OCI-LY1 (cell line): ENCODE data around the gene VPS37C.

ENCODE experiments used
- H2AFZ ChIP-seq: fragments of 200-600 bp; sonication (generic), shearing (Covaris generic); 2 replicates; pipeline ENCODE4 v1.6.0; 2014; ENCODE audit warnings: antibody characterized with exemption, mild to moderate bottlenecking, low read length
- H3F3A ChIP-seq: fragments of 200-600 bp; sonication (generic), shearing (Covaris generic); 2 replicates; pipeline ENCODE4 v1.6.0; 2014; ENCODE audit warnings: mild to moderate bottlenecking, antibody characterized with exemption, low read length, moderate library complexity; ENCODE audit not compliant: insufficient read depth
- H3K27ac ChIP-seq: fragments of 200-600 bp; sonication (generic); 2 replicates; pipeline ENCODE4 v1.5.1; 2014; ENCODE audit warnings: low read length, mixed run types, mild to moderate bottlenecking, low read depth; ENCODE audit not compliant: poor library complexity, severe bottlenecking
- H3K27me3 ChIP-seq: fragments of 200-600 bp; sonication (generic); 2 replicates; pipeline ENCODE4 v1.6.0; 2014; ENCODE audit warnings: antibody characterized with exemption, mild to moderate bottlenecking, low read length, moderate library complexity; ENCODE audit not compliant: insufficient read depth
- H3K36me3 ChIP-seq: fragments of 200-600 bp; sonication (generic); 2 replicates; pipeline ENCODE4 v1.6.1; 2014; ENCODE audit warnings: mild to moderate bottlenecking, antibody characterized with exemption, low read length, moderate library complexity, mixed read lengths; ENCODE audit not compliant: insufficient read depth
- H3K4me1 ChIP-seq: fragments of 200-600 bp; sonication (generic); 2 replicates; pipeline ENCODE4 v1.5.1; 2014; ENCODE audit warnings: mild to moderate bottlenecking, low read length, moderate library complexity; ENCODE audit not compliant: insufficient read depth, severe bottlenecking
- H3K4me2 ChIP-seq: fragments of 200-600 bp; sonication (generic), shearing (Covaris generic); 2 replicates; pipeline ENCODE4 v1.6.1; 2014; ENCODE audit warnings: low read length
- H3K4me3 ChIP-seq: fragments of 200-600 bp; sonication (generic); 2 replicates; pipeline ENCODE4 v1.5.1; 2014; ENCODE audit warnings: low read length, low read depth, mild to moderate bottlenecking, mixed read lengths; ENCODE audit not compliant: poor library complexity, severe bottlenecking
- H3K79me2 ChIP-seq: fragments of 200-600 bp; shearing (Covaris generic); 2 replicates; pipeline ENCODE4 v1.6.1; 2016; ENCODE audit warnings: mixed run types, low read length, mixed read lengths; ENCODE audit not compliant: insufficient read depth
- H3K9ac ChIP-seq: fragments of 200-600 bp; sonication (generic), shearing (Covaris generic); 2 replicates; pipeline ENCODE4 v1.6.1; 2014; ENCODE audit warnings: mild to moderate bottlenecking, low read length, mixed read lengths
- H3K9me2 ChIP-seq: fragments of 200-600 bp; sonication (generic), shearing (Covaris generic); 2 replicates; pipeline ENCODE4 v1.6.1; 2014; ENCODE audit warnings: low read depth, mild to moderate bottlenecking, low read length, mixed read lengths
- H3K9me3 ChIP-seq: fragments of 200-600 bp; shearing (Covaris generic); 2 replicates; pipeline ENCODE4 v1.6.1; 2014; ENCODE audit warnings: low read length, mixed read lengths
- H4K20me1 ChIP-seq: fragments of 200-600 bp; sonication (generic), shearing (Covaris generic); 2 replicates; pipeline ENCODE4 v1.6.0; 2016; ENCODE audit warnings: mild to moderate bottlenecking, low read length; ENCODE audit not compliant: insufficient read depth
- EZH2 ChIP-seq: fragments of 200-600 bp; sonication (generic), shearing (Covaris generic); IDR thresholded peaks from 2 replicates; pipeline ENCODE4 v1.8.0; 2017; ENCODE audit warnings: borderline replicate concordance, mixed run types, mild to moderate bottlenecking, antibody characterized with exemption, low read length, moderate library complexity, mixed read lengths
- TF ChIP-seq, protein P1 (sequence below): fragments of 200-600 bp; sonication (generic), shearing (Covaris generic); IDR thresholded peaks from 2 replicates; pipeline ENCODE4 v1.5.1; 2017; ENCODE audit warnings: mild to moderate bottlenecking, antibody characterized with exemption, low read length, moderate library complexity, mixed read lengths

VPS37C gene

DNA sequence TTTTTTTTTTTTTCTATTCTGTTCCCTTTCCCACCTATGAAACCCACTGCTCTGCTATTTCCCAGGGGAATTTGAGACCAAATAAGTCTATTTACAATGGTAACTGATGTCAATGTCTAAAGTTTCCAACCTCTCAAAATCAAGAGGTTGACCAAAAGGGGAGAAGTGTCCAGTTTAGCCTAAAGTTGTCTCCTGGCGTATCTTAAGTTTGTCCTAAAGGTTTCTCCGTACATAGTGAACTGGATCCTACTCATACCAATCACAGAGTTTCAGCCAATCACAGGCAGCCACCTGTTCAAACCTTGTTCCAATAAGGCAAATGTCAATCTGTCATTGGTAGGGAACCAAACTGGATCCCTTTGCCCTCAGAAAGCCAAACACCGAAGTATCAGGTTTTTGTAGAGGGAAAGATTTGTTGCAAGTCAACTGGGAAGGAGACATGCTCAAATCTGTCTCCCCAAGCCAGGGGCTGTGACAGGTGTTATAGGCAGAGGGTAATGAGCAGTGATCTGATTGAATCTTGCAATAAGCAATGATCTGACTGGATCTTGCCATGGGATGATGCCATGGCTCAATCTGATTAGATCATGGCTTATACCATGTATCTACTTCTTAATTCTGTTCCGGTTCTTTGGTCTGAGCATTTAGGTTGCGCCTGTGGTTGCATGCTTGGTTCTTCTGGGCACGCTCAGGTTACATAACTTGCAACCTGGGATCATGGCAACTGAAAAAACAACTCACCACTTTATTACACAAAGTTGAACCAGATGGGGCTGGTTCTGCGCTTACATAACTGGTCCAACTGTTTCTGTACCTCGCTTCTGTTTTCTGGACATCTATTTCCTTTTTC is 1.1 kb upstream of the VPS37C start:
- no peaks in the 10 kb centered on the region for H4K20me1 ChIP-seq
- peaks cover under 1% of the 10 kb centered on the region; the same call in 1 of the 2 replicates for H3K27me3 ChIP-seq
- H3K4me2 ChIP-seq, result peak overlapping the region; percentile 99
- TF ChIP-seq, protein P1, sequence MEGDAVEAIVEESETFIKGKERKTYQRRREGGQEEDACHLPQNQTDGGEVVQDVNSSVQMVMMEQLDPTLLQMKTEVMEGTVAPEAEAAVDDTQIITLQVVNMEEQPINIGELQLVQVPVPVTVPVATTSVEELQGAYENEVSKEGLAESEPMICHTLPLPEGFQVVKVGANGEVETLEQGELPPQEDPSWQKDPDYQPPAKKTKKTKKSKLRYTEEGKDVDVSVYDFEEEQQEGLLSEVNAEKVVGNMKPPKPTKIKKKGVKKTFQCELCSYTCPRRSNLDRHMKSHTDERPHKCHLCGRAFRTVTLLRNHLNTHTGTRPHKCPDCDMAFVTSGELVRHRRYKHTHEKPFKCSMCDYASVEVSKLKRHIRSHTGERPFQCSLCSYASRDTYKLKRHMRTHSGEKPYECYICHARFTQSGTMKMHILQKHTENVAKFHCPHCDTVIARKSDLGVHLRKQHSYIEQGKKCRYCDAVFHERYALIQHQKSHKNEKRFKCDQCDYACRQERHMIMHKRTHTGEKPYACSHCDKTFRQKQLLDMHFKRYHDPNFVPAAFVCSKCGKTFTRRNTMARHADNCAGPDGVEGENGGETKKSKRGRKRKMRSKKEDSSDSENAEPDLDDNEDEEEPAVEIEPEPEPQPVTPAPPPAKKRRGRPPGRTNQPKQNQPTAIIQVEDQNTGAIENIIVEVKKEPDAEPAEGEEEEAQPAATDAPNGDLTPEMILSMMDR, result no peak
- TF ChIP-seq EZH2, result no peak
- peaks cover 5% of the 10 kb centered on the region; the same call in 1 of the 2 replicates for H3K36me3 ChIP-seq
- no peaks in the 10 kb centered on the region for H3K79me2 ChIP-seq
- H3K9me2 ChIP-seq, result no peaks in the 10 kb centered on the region
- H3K27ac ChIP-seq, result peak overlapping the region; percentile 89
- peak overlapping the region; percentile 90 for H3K4me3 ChIP-seq
- 0 out of 2 replicates have a peak overlapping the region, but pooled peaks have one; percentile 4 for H2AFZ ChIP-seq
- no peaks in the 10 kb centered on the region for H3K9me3 ChIP-seq
- peaks cover 6% of the 10 kb centered on the region; the same call in 1 of the 2 replicates for H3F3A ChIP-seq
- peaks cover 26% of the 10 kb centered on the region for H3K4me1 ChIP-seq
- H3K9ac ChIP-seq, result peak overlapping the region; percentile 81

DNA sequence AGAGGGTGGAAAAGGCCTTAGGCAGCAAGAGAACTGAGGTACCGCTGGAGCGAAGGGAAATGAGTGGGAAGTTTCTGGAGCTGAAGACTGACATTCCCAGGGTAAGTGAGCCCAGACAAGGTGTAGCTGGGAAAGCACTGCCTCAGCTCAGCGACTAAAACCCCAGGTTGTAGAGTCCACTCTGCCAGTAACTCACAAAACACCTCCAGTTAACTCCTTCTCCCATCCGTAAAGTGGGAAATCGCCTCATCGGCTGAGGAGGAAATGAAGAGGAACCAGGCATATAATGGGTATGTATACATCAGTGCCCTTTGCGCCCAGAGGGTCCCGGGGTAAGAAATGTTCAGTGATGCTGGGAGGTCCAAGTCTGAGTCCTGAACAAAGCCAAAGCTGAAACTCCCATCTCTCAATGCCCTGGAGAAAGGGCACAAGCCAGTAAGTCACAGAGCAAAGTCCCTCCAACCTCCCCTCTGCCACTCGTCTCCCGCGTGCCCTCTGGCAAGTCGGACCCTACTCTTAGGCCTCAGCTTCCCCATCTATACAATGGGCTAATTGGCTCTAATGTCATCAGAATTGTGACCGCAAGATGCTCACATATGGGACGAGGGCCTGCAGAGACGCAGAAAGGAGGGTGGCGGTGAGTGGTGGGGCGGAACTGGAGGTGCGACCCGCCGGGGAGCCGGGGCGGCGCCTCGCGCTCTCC is 588 bp downstream of the VPS37C start:
- peak overlapping the region; percentile 90 for H3K4me3 ChIP-seq
- H3K79me2 ChIP-seq, result no peaks in the 10 kb centered on the region
- peaks cover 26% of the 10 kb centered on the region for H3K4me1 ChIP-seq
- TF ChIP-seq EZH2, result no peak
- TF ChIP-seq, protein P1, result no peak
- no peaks in the 10 kb centered on the region for H3K9me2 ChIP-seq
- H4K20me1 ChIP-seq, result no peaks in the 10 kb centered on the region
- peak overlapping the region; percentile 89 for H3K27ac ChIP-seq
- peaks cover 11% of the 10 kb centered on the region; the same call in 1 of the 2 replicates for H3K36me3 ChIP-seq
- H3K9ac ChIP-seq, result peak overlapping the region; percentile 81
- H3K9me3 ChIP-seq, result peaks cover 4% of the 10 kb centered on the region; the same call in 1 of the 2 replicates
- peaks cover 6% of the 10 kb centered on the region; the same call in 1 of the 2 replicates for H3F3A ChIP-seq
- no peak overlapping the region for H2AFZ ChIP-seq
- no peaks in the 10 kb centered on the region for H3K27me3 ChIP-seq
- H3K4me2 ChIP-seq, result peak overlapping the region; percentile 99

DNA sequence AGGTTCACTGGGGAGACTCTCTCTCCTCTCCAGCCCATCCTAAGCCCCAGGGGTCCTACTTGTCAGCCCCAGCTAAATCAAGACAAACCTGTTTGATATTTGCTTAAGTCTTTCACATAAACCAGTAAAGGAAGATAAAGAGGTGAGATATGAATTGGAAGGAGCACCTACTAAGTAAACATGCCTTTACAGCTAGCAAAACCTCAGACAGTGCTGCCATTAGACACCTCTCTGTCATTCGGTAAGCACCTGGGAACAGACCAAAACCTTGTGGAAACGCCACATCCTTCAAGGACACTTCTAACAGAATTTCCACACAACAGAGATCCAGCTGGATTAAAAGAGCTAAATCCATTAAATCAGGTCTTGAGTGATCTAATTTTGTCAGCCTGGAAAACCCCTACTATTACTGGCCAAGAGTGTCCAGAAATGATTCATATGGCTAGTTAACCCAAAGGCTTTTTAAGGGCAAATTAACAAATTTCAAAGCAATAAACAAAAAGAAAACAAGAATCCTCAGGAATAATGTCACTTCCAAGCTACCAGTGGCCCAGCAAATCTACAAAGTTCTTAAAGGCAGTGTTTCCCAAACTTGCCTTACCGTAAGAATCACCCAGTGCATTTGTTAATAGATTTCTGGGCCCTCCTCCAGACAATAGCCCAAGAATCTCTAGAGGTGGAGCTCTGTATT is 2.4 kb downstream of the VPS37C start:
- peaks cover 11% of the 10 kb centered on the region for H3K36me3 ChIP-seq
- no peaks in the 10 kb centered on the region for H3K79me2 ChIP-seq
- no peaks in the 10 kb centered on the region for H4K20me1 ChIP-seq
- H3K27me3 ChIP-seq, result no peaks in the 10 kb centered on the region
- H3K9me2 ChIP-seq, result no peaks in the 10 kb centered on the region
- H3K4me2 ChIP-seq, result no peak overlapping the region; the same call in 1 of the 2 replicates
- no peak overlapping the region for H2AFZ ChIP-seq
- TF ChIP-seq, protein P1, result no peak
- H3K4me3 ChIP-seq, result no peak overlapping the region
- H3K27ac ChIP-seq, result no peak overlapping the region
- H3K9ac ChIP-seq, result no peak overlapping the region
- peaks cover 20% of the 10 kb centered on the region for H3K4me1 ChIP-seq
- peaks cover 13% of the 10 kb centered on the region for H3K9me3 ChIP-seq
- peaks cover 6% of the 10 kb centered on the region; the same call in 1 of the 2 replicates for H3F3A ChIP-seq
